B cell (primary cell): ENCODE results near the gene RAB31. TPM values are rescaled to one million over a fixed set of nuclear protein-coding genes. Genes with fewer than 3 reads are reported as not detected.

Experiments
- ATAC-seq: fragments of 200-7000 bp; cut with Tn5 transposase; one replicate; pipeline ENCODE4 v1.10.0; 2021; ENCODE audit warnings: low read depth, mild to moderate bottlenecking, moderate number of reproducible peaks, moderate library complexity
- CTCF ChIA-PET: fragments of 350-600 bp; sonication (Branson Sonifier 250); formaldehyde crosslinking; loops from one replicate; lab custom pipeline; 2021; ENCODE audit warnings: antibody characterized with exemption, inconsistent platforms; lab: Charles Lee
- POLR2A ChIA-PET: fragments of 350-600 bp; sonication (Branson Sonifier 250); formaldehyde crosslinking; loops from one replicate; lab custom pipeline; 2021; ENCODE audit warnings: antibody characterized with exemption; lab: Charles Lee
- DNase-seq: peaks from one replicate; pipeline ENCODE4 v3.0.0; 2013
- H2AFZ ChIP-seq: 2 replicates; pipeline ENCODE4 v1.6.1; 2012; ENCODE audit warnings: mild to moderate bottlenecking, low read depth, low read length; ENCODE audit not compliant: insufficient read depth, poor library complexity, severe bottlenecking
- H3K27ac ChIP-seq, 2 donors: 1 replicate in 1 of 2; 2 replicates in 1 of 2; pipeline ENCODE4 v1.5.1; 2012 to 2013; ENCODE audit warnings: low read length in 2 of 2, mild to moderate bottlenecking in 2 of 2, moderate library complexity in 1 of 2
- H3K27me3 ChIP-seq, 4 experiments: fragments of 200-600 bp in 1 of 4; sonication (generic) in 1 of 4; replicated peaks in 1 of 4; 1 replicate in 2 of 4; 2 replicates in 2 of 4; pipeline versions ENCODE4 v1.6.1 to v1.7.0; 2013 to 2016; ENCODE audit warnings: low read length in 3 of 4, mild to moderate bottlenecking in 2 of 4, mixed read lengths in 1 of 4, moderate library complexity in 1 of 4; ENCODE audit not compliant: insufficient read depth in 4 of 4, control insufficient read depth in 3 of 4; ENCODE audit errors: control extremely low read depth in 1 of 4
- H3K36me3 ChIP-seq, 2 experiments: replicated peaks in 1 of 2; 1 replicate in 1 of 2; 2 replicates in 1 of 2; pipeline versions ENCODE4 v1.6.1 to v1.7.1; 2013; ENCODE audit warnings: low read length in 1 of 2; ENCODE audit not compliant: insufficient read depth in 2 of 2, control insufficient read depth in 1 of 2; ENCODE audit errors: control extremely low read depth in 1 of 2, extremely low read depth in 1 of 2
- H3K4me1 ChIP-seq, 2 donors: fragments of 200-600 bp in 1 of 2; sonication (generic) in 1 of 2; 1 replicate in 1 of 2; 2 replicates in 1 of 2; pipeline versions ENCODE4 v1.5.1 to v1.6.1; 2013 to 2017; ENCODE audit warnings: low read length in 2 of 2; ENCODE audit not compliant: control insufficient read depth in 2 of 2, insufficient read depth in 2 of 2
- H3K4me2 ChIP-seq: replicated peaks from 2 replicates; pipeline ENCODE3; 2012; ENCODE audit warnings: mild to moderate bottlenecking, low read depth, low read length; ENCODE audit not compliant: poor library complexity, severe bottlenecking
- H3K4me3 ChIP-seq, 5 experiments: fragments of 200-600 bp in 1 of 5; sonication (generic) in 1 of 5; 1 replicate in 3 of 5; 2 replicates in 2 of 5; pipeline versions ENCODE4 v1.5.1 to v1.7.0; 2011 to 2016; ENCODE audit warnings: low read length in 4 of 5, mild to moderate bottlenecking in 4 of 5, low read depth in 2 of 5, control low read depth in 1 of 5, moderate library complexity in 1 of 5; ENCODE audit not compliant: insufficient read depth in 1 of 5; ENCODE audit errors: control extremely low read depth in 1 of 5, extremely low read depth in 1 of 5
- H3K79me2 ChIP-seq: fragments of 200-600 bp; sonication (generic); one replicate; pipeline ENCODE4 v1.6.0; 2016; ENCODE audit warnings: low read length; ENCODE audit not compliant: control insufficient read depth, insufficient read depth
- H3K9ac ChIP-seq: fragments of 200-600 bp; sonication (generic); 2 replicates; pipeline ENCODE4 v1.6.1; 2017; ENCODE audit warnings: mild to moderate bottlenecking, low read length, moderate library complexity
- H3K9me3 ChIP-seq, 3 donors: one replicate each; pipeline versions ENCODE4 v1.6.1 to v1.7.1; 2013; ENCODE audit warnings: low read length in 2 of 3; ENCODE audit not compliant: control insufficient read depth in 2 of 3, insufficient read depth in 1 of 3; ENCODE audit errors: control extremely low read depth in 1 of 3
- H4K20me1 ChIP-seq: 2 replicates; pipeline ENCODE4 v1.6.0; 2012; ENCODE audit warnings: mild to moderate bottlenecking, low read length; ENCODE audit not compliant: insufficient read depth, control insufficient read depth, poor library complexity, severe bottlenecking
- H3K27ac Mint-ChIP-seq: one replicate; pipeline ENCODE4 v1.8.0; 2021; ENCODE audit warnings: mixed read lengths
- H3K27me3 Mint-ChIP-seq: one replicate; pipeline ENCODE4 v1.8.0; 2021; ENCODE audit warnings: mixed read lengths
- H3K4me1 Mint-ChIP-seq: one replicate; pipeline ENCODE4 v1.8.0; 2021; ENCODE audit warnings: mixed read lengths
- H3K4me3 Mint-ChIP-seq: one replicate; pipeline ENCODE4 v1.8.0; 2021; ENCODE audit warnings: mixed read lengths
- H3K9me3 Mint-ChIP-seq: one replicate; pipeline ENCODE4 v1.8.0; 2022; ENCODE audit warnings: mixed read lengths; ENCODE audit not compliant: insufficient read depth
- EZH2 ChIP-seq: IDR thresholded peaks from 2 replicates; pipeline ENCODE4 v1.6.1; 2012; ENCODE audit warnings: borderline replicate concordance, low read depth, mild to moderate bottlenecking, moderate library complexity, low read length; ENCODE audit not compliant: insufficient read depth, poor library complexity, severe bottlenecking
- WGBS: methylation state at CpG from one replicate; pipeline ENCODE4 v1.1.5; 2013; ENCODE audit warnings: missing lambda C conversion rate; ENCODE audit not compliant: insufficient coverage; 5-methylcytosine and 5-hydroxymethylcytosine counted together
- intact Hi-C: fragments of 100-400 bp; cut with micrococcal nuclease; formaldehyde crosslinking; loops from one replicate; pipeline ENCODE4 v1.10.0; 2022
- polyA plus RNA-seq: library from polyadenylated mRNA; depleted of rRNA; stranded (reverse); fragments of >200 nt; gene quantifications from 2 replicates; pipeline ENCODE4 v1.2.3, GENCODE V29; 2012
- total RNA-seq, 2 donors: library from RNA; stranded (reverse); fragments of 120-200 nt in 1 of 2; gene quantifications; 1 replicate in 1 of 2; 2 replicates in 1 of 2; pipeline versions ENCODE4 v1.2.3 to v1.2.4, GENCODE V29; 2013 to 2022
- TF ChIP-seq, protein P1 (sequence below): fragments of 200-600 bp; IDR thresholded peaks from one replicate; pipeline ENCODE4 v1.8.0; 2022; ENCODE audit warnings: antibody characterized with exemption, mild to moderate bottlenecking

Gene RAB31
- total and polyA plus RNA-seq, 2 donors (not counting 1 experiment from before 2014, with no cell fraction given) = 15.5 to 44.6 TPM

DNA sequence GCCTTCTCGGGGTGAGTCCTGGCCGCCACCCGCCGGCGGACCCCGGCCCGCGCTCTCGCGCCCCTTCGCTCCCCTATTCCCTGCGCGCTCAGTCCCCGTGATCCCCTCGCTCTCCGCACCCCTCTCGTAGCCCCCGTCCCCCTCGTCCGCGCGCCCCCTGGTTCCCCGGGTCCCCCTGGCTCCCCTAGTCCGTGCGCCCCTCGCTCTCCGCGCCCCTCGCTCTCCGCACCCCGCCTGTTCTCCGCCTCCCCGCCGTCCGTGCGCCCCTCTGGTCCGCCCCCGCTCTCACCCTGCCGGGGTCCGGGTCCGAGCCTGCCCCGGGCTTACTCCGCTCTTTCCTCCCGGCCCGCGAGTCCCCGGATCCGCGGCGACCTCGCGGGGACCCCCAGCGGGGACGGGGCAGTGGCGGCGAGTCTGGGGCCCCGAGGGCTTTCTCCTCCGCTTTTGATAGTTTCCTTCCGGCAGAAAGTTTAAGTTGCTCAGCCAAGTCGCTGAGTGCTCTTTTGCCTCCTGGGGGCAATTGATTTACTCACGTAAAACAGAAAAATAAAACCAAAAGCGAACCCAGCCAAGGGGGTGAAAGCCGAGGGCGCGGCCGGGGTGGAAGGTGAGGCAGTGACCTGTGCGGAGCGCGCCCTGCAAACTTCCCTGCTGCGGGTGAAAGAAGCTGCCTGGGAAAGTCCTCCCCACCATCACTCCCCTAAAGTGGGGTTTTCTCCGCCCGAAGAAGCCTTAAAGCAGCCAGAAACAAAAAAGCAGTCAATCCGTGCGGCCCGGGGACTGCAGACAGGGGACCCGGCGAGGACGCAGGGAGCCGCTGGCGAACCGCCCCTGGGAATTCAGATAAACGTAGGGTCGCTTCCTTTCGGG, 568 bp downstream of the RAB31 start:
- H3K27ac Mint-ChIP-seq = peak overlapping the region; percentile 95
- peak overlapping the region; percentile 82 for H3K4me2 ChIP-seq
- ATAC-seq (peak; percentile 18), DNase-seq (peak; percentile 71)
- ChIA-PET CTCF (interaction anchor here (0.5 to 1.7 kb wide), 4 partner anchors 8 to 96 kb away, joined by 3 to 9 read pairs (median 4); no protein-coding TSS in a partner anchor), POLR2A (interaction anchor here (1.2 to 1.4 kb wide), 2 partner anchors 93 to 206 kb away, joined by 3 to 5 read pairs; no protein-coding TSS in a partner anchor)
- H3K27me3 ChIP-seq = peaks cover 0 to 22% (median 0%) of the 10 kb centered on the region in 4 experiments
- H3K36me3 ChIP-seq = no peaks in the 10 kb centered on the region
- peak overlapping the region; percentile 63 to 83 (median 72) for H3K4me3 ChIP-seq
- H2AFZ ChIP-seq = peak overlapping the region; percentile 75
- WGBS = under 1% methylated on average over 82 of the region's 84 CpGs
- intact Hi-C loops = loop anchor here (1.0 to 10.0 kb wide), 4 partner anchors 64 to 816 kb away; partner anchors contain the start of gene NAPG
- TF ChIP-seq, protein P1, sequence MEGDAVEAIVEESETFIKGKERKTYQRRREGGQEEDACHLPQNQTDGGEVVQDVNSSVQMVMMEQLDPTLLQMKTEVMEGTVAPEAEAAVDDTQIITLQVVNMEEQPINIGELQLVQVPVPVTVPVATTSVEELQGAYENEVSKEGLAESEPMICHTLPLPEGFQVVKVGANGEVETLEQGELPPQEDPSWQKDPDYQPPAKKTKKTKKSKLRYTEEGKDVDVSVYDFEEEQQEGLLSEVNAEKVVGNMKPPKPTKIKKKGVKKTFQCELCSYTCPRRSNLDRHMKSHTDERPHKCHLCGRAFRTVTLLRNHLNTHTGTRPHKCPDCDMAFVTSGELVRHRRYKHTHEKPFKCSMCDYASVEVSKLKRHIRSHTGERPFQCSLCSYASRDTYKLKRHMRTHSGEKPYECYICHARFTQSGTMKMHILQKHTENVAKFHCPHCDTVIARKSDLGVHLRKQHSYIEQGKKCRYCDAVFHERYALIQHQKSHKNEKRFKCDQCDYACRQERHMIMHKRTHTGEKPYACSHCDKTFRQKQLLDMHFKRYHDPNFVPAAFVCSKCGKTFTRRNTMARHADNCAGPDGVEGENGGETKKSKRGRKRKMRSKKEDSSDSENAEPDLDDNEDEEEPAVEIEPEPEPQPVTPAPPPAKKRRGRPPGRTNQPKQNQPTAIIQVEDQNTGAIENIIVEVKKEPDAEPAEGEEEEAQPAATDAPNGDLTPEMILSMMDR = no peak
- TF ChIP-seq EZH2 = no peak
- H3K4me3 Mint-ChIP-seq = peak overlapping the region; percentile 97
- peaks cover 39 to 49% of the 10 kb centered on the region in 2 donors for H3K4me1 ChIP-seq
- peaks cover 43% of the 10 kb centered on the region for H3K79me2 ChIP-seq
- H3K4me1 Mint-ChIP-seq = peaks cover 50% of the 10 kb centered on the region
- H3K9me3 ChIP-seq = no peaks in the 10 kb centered on the region
- peak overlapping the region; percentile 62 to 75 for H3K27ac ChIP-seq
- H3K9me3 Mint-ChIP-seq = no peaks in the 10 kb centered on the region
- H3K9ac ChIP-seq = peak overlapping the region; percentile 70
- H4K20me1 ChIP-seq = no peaks in the 10 kb centered on the region
- H3K27me3 Mint-ChIP-seq = no peaks in the 10 kb centered on the region
